CD4-positive, CD25-positive, alpha-beta regulatory T cell (primary cell): ENCODE data around the gene SH3BGRL3. TPM values are rescaled to one million over a fixed set of nuclear protein-coding genes. Genes with fewer than 3 reads are reported as not detected.

Experiments
- ATAC-seq, 2 donors: fragments of 150-1000 bp; cut with Tn5 transposase; one replicate each; pipeline ENCODE4 v1.10.0; 2021; ENCODE audit warnings: low read depth in 2 of 2, moderate number of reproducible peaks in 2 of 2, moderate library complexity in 1 of 2
- DNase-seq, 3 donors: peaks; one replicate each; pipeline versions ENCODE4 v3.0.0 to v3.0.0-alpha.2; 2012 to 2022; ENCODE audit warnings: mixed read lengths in 1 of 3
- H3K27ac ChIP-seq: one replicate; pipeline ENCODE4 v1.7.0; 2013; ENCODE audit warnings: mild to moderate bottlenecking, low read length; ENCODE audit not compliant: insufficient read depth, poor library complexity, severe bottlenecking
- H3K27me3 ChIP-seq: one replicate; pipeline ENCODE4 v1.7.0; 2013; ENCODE audit warnings: low read length; ENCODE audit not compliant: control insufficient read depth, insufficient read depth
- H3K36me3 ChIP-seq: one replicate; pipeline ENCODE4 v1.7.0; 2013; ENCODE audit warnings: mild to moderate bottlenecking, low read length, moderate library complexity; ENCODE audit not compliant: control insufficient read depth, insufficient read depth
- H3K4me1 ChIP-seq: 2 replicates; pipeline ENCODE4 v1.7.0; 2013; ENCODE audit warnings: mild to moderate bottlenecking, low read length; ENCODE audit not compliant: insufficient read depth, control insufficient read depth, poor library complexity, severe bottlenecking
- H3K4me3 ChIP-seq: one replicate; pipeline ENCODE4 v1.7.0; 2013; ENCODE audit warnings: low read depth, mild to moderate bottlenecking, low read length, moderate library complexity
- H3K9me3 ChIP-seq, 2 experiments: 1 replicate in 1 of 2; 2 replicates in 1 of 2; pipeline ENCODE4 v1.7.0; 2013; ENCODE audit warnings: low read length in 2 of 2, mild to moderate bottlenecking in 1 of 2, moderate library complexity in 1 of 2; ENCODE audit not compliant: control insufficient read depth in 2 of 2
- H3K27ac Mint-ChIP-seq, 3 donors: one replicate each; pipeline ENCODE4 v1.8.0; 2020 to 2022; ENCODE audit warnings: mild to moderate bottlenecking in 3 of 3, mixed read lengths in 3 of 3, moderate library complexity in 2 of 3
- H3K27me3 Mint-ChIP-seq: one replicate; pipeline ENCODE4 v1.8.0; 2022; ENCODE audit warnings: mild to moderate bottlenecking, mixed read lengths
- H3K36me3 Mint-ChIP-seq: one replicate; pipeline ENCODE4 v1.8.0; 2020; ENCODE audit warnings: mixed read lengths
- H3K4me1 Mint-ChIP-seq, 4 donors: one replicate each; pipeline ENCODE4 v1.8.0; 2020 to 2022; ENCODE audit warnings: mixed read lengths in 4 of 4, mild to moderate bottlenecking in 1 of 4
- H3K4me3 Mint-ChIP-seq, 4 donors: one replicate each; pipeline ENCODE4 v1.8.0; 2020 to 2022; ENCODE audit warnings: mild to moderate bottlenecking in 4 of 4, mixed read lengths in 4 of 4, moderate library complexity in 3 of 4
- H3K9me3 Mint-ChIP-seq, 7 donors: one replicate each; pipeline ENCODE4 v1.8.0; 2020 to 2022; ENCODE audit warnings: mixed read lengths in 7 of 7, mild to moderate bottlenecking in 3 of 7, moderate library complexity in 2 of 7
- polyA plus RNA-seq, 4 donors: library from polyadenylated mRNA; unstranded; fragments of 300-500 nt; fragmentation: Illumina TruSeq; gene quantifications; one replicate each; pipeline ENCODE4 v1.2.3, GENCODE V29; 2021
- total RNA-seq: library from RNA; stranded (reverse); gene quantifications from one replicate; pipeline ENCODE4 v1.2.3, GENCODE V29; 2022

SH3BGRL3 gene
- total and polyA plus RNA-seq, 5 donors from 2014 or later = 404 to 1,853 (median 1,136) TPM

GRCh38 chr1:26278303-26278702 lies 1.6 kb upstream of the SH3BGRL3 start:
- Mint-ChIP-seq H3K27ac (peak overlapping the region; percentile 82 to 99 (median 90)), H3K36me3 (peaks cover 20% of the 10 kb centered on the region), H3K4me3 (peak overlapping the region; percentile 27 to 93 (median 92)), H3K27me3 (no peaks in the 10 kb centered on the region), H3K4me1 (peaks cover 14 to 70% (median 50%) of the 10 kb centered on the region in 4 donors), H3K9me3 (no peaks in the 10 kb centered on the region)
- Histone ChIP-seq H3K36me3 (peaks cover 22% of the 10 kb centered on the region), H3K27me3 (no peaks in the 10 kb centered on the region), H3K4me3 (no peak overlapping the region), H3K4me1 (peaks cover 78% of the 10 kb centered on the region), H3K9me3 (no peaks in the 10 kb centered on the region), H3K27ac (peak overlapping the region; percentile 93)
- ATAC-seq = no peak
- DNase-seq = no peak

DNA sequence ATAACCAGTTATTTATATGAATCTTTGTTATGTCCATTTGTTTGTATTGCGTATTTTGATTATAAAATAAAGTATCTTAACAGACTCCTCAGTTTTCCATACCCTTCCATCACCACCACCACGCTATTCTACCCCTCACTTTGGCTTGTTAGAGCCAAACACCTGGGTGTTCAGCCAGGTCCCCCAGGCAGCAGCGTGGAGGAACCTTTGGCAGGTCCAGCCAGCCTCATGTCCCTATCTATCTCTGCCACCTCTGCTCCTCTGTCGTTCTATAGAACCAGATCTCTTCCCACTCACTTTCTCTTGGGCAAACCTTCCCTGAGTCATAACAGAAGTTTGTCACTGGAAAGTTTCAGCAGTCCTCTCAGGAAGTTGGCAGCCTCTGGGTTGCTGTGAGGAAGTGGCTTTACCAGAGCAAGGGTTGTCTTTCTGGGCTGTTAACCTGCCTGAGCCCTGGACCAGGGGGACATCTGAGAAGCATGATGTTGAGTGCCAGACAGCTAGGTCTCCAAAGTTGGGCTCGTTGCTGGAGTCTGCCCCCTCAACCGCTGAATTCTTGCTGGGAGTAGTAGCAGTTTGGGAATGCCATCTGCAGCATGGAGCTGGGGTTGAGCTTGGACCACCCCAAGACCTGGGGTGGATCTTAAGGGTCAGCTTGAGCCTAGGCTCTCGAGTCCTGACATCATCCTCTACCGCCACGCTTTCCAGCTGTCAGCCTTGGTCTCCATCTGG lies 996 bp upstream of the SH3BGRL3 start:
- Histone ChIP-seq H3K36me3 (peaks cover 21% of the 10 kb centered on the region), H3K4me1 (peaks cover 83% of the 10 kb centered on the region), H3K27me3 (no peaks in the 10 kb centered on the region), H3K4me3 (peak overlapping the region; percentile 90), H3K9me3 (no peaks in the 10 kb centered on the region), H3K27ac (peak overlapping the region; percentile 93)
- Mint-ChIP-seq H3K4me1 (peaks cover 14 to 76% (median 54%) of the 10 kb centered on the region in 4 donors), H3K9me3 (no peaks in the 10 kb centered on the region), H3K27me3 (no peaks in the 10 kb centered on the region), H3K4me3 (peak overlapping the region; percentile 91 to 96 (median 93)), H3K27ac (peak overlapping the region; percentile 82 to 99 (median 92)), H3K36me3 (peaks cover 23% of the 10 kb centered on the region)
- ATAC-seq = no peak
- DNase-seq = peak in 2 of 3 donors; percentile 29 to 43

DNA sequence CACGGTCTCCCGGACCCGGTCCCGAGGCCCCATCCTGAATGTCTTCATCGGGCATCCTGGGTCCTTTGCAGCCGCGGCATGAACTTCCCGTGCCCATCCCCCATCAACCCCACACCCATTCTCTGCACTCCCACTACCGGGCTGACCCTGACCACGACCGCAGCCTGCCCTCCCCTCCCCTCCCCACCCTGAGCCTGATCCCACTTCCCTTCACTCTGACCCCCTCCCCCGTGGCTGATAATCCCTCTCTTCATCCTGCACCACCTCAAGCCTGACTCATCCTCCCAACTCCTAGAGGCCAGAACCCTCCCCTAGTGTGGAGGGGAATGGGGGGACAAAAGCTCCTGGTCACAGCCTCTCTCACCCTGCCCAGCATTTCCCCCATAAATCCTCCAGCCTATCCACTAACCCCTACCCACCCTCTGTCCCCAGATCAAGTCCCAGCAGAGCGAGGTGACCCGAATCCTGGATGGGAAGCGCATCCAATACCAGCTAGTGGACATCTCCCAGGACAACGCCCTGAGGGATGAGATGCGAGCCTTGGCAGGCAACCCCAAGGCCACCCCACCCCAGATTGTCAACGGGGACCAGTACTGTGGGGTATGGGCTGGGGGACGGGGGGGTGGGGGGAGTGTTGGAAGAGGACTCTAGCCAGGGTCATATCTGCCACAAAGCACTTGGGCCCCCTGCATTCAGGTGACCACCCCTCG lies 602 bp downstream of the SH3BGRL3 start:
- peaks cover 18 to 90% (median 60%) of the 10 kb centered on the region in 4 donors for H3K4me1 Mint-ChIP-seq
- H3K27ac Mint-ChIP-seq = peak overlapping the region; percentile 82 to 95 (median 92)
- peak overlapping the region; percentile 77 for H3K4me3 ChIP-seq
- peaks cover 18% of the 10 kb centered on the region for H3K36me3 ChIP-seq
- DNase-seq (peak in 2 of 3 donors; percentile 19 to 40), ATAC-seq (no peak)
- no peaks in the 10 kb centered on the region for H3K27me3 Mint-ChIP-seq
- peak overlapping the region; percentile 93 for H3K27ac ChIP-seq
- no peaks in the 10 kb centered on the region for H3K9me3 ChIP-seq
- H3K9me3 Mint-ChIP-seq = no peaks in the 10 kb centered on the region
- peaks cover 97% of the 10 kb centered on the region for H3K4me1 ChIP-seq
- no peaks in the 10 kb centered on the region for H3K27me3 ChIP-seq
- H3K4me3 Mint-ChIP-seq = peak overlapping the region; percentile 91 to 96 (median 93)
- peaks cover 25% of the 10 kb centered on the region for H3K36me3 Mint-ChIP-seq

- H3K36me3 Mint-ChIP-seq = peaks cover 25% of the 10 kb centered on the region
Measured at GRCh38 chr1:26281091-26281958, 1.4 kb downstream of the SH3BGRL3 start.

DNA sequence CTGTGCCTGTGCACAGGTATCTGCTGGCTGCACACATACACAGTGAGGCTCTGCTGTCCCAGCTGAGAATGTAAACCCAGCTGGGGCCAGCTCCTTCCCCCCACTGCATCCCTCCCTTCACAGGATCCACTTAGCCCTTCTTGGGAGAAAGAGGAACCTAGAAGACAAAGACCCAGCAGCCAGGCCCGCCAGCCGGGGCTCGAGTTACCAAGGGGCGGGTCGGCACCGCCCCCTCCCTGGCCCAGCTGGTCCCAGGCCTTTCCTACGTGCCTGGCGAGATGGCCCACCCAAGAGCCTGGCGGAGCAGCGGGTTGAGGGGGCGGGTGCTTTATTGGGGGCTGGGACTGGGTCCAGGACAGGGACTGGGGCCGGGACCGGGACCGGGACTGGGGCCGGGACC lies 2.1 kb downstream of the SH3BGRL3 start:
- H3K27me3 Mint-ChIP-seq = no peaks in the 10 kb centered on the region
- ATAC-seq = no peak
- Histone ChIP-seq H3K4me1 (peaks cover 97% of the 10 kb centered on the region), H3K27ac (peak overlapping the region; percentile 93), H3K27me3 (no peaks in the 10 kb centered on the region), H3K4me3 (peak overlapping the region; percentile 77), H3K36me3 (peaks cover 16% of the 10 kb centered on the region), H3K9me3 (no peaks in the 10 kb centered on the region)
- peaks cover 22% of the 10 kb centered on the region for H3K36me3 Mint-ChIP-seq
- H3K4me3 Mint-ChIP-seq = peak overlapping the region; percentile 91 to 96 (median 93)
- no peak for DNase-seq
- peaks cover 11 to 90% (median 54%) of the 10 kb centered on the region in 4 donors for H3K4me1 Mint-ChIP-seq
- H3K9me3 Mint-ChIP-seq = no peaks in the 10 kb centered on the region
- H3K27ac Mint-ChIP-seq = peak overlapping the region; percentile 82 to 99 (median 96)

More at GRCh38 chr1:26281091-26281958, 1.4 kb downstream of the SH3BGRL3 start:
- Histone ChIP-seq H3K4me3 (peak overlapping the region; percentile 77), H3K27me3 (no peaks in the 10 kb centered on the region), H3K4me1 (peaks cover 97% of the 10 kb centered on the region), H3K27ac (peak overlapping the region; percentile 93), H3K36me3 (peaks cover 18% of the 10 kb centered on the region), H3K9me3 (no peaks in the 10 kb centered on the region)
- Mint-ChIP-seq H3K9me3 (no peaks in the 10 kb centered on the region), H3K27ac (peak overlapping the region; percentile 82 to 96 (median 95)), H3K4me1 (peaks cover 14 to 90% (median 57%) of the 10 kb centered on the region in 4 donors), H3K4me3 (peak overlapping the region; percentile 91 to 96 (median 93)), H3K27me3 (no peaks in the 10 kb centered on the region)
- ATAC-seq = no peak
- DNase-seq = no peak

- ATAC-seq (no peak), DNase-seq (no peak)
- H3K27ac ChIP-seq = peak overlapping the region; percentile 93
Measured at GRCh38 chr1:26282401-26282918, 2.6 kb downstream of the SH3BGRL3 start.

More at GRCh38 chr1:26282401-26282918, 2.6 kb downstream of the SH3BGRL3 start:
- Histone ChIP-seq H3K27me3 (no peaks in the 10 kb centered on the region), H3K36me3 (peaks cover 13% of the 10 kb centered on the region), H3K4me3 (no peak overlapping the region), H3K4me1 (peaks cover 97% of the 10 kb centered on the region), H3K9me3 (no peaks in the 10 kb centered on the region)
- H3K36me3 Mint-ChIP-seq = peaks cover 23% of the 10 kb centered on the region
- H3K27me3 Mint-ChIP-seq = no peaks in the 10 kb centered on the region
- peaks cover 14 to 90% (median 55%) of the 10 kb centered on the region in 4 donors for H3K4me1 Mint-ChIP-seq
- H3K4me3 Mint-ChIP-seq = peak overlapping the region; percentile 84 to 96 (median 91)
- peak overlapping the region; percentile 96 to 100 (median 99) for H3K27ac Mint-ChIP-seq
- H3K9me3 Mint-ChIP-seq = no peaks in the 10 kb centered on the region
